ENCODE measurements around the gene RPUSD3.
A peak's percentile ranks its signal among the peaks of the same experiment; 100 is the strongest.

- TF ChIP-seq POLR2A (IDR thresholded peaks at IDR 0.05) (no peak), CTCF (IDR thresholded peaks at IDR 0.05 in 8 of 11, conservative IDR thresholded peaks at IDR 0.05 in 3 of 11) (no peak), POLR2AphosphoS5 (IDR thresholded peaks at IDR 0.05) (peak in 1 of 3 donors; percentile 29)
Observed at GRCh38 chr3:9806688-9807589, 36.9 kb downstream of the RPUSD3 start.

Data from spleen (tissue), 7 donors.